Ovary (tissue), 9 donors: ENCODE data around the gene EFNA4. TPM values are rescaled to one million over a fixed set of nuclear protein-coding genes. Genes with fewer than 3 reads are reported as not detected.

Experiments used
- DNase-seq, 5 donors: peaks; one replicate each; pipeline ENCODE4 v3.0.0-alpha.2; 2019 to 2020
- H3K27ac ChIP-seq, 2 donors: fragments of 200-600 bp; one replicate each; pipeline versions ENCODE4 v1.5.1 to v1.8.0; 2019 to 2022
- H3K27me3 ChIP-seq: fragments of 200-600 bp; one replicate; pipeline ENCODE4 v1.8.0; 2022
- H3K36me3 ChIP-seq: fragments of 200-600 bp; sonication (generic); one replicate; pipeline ENCODE4 v1.5.1; 2019
- H3K4me1 ChIP-seq: one replicate; pipeline ENCODE4 v1.8.1; 2013; ENCODE audit warnings: mild to moderate bottlenecking, moderate library complexity; ENCODE audit not compliant: insufficient read depth
- H3K4me3 ChIP-seq: fragments of 200-600 bp; sonication (generic); one replicate; pipeline ENCODE4 v1.5.1; 2017
- H3K9me3 ChIP-seq, 2 donors: fragments of 200-600 bp in 1 of 2; sonication (generic) in 1 of 2; one replicate each; pipeline versions ENCODE4 v1.5.1 to v1.8.1; 2013 to 2019; ENCODE audit warnings: mild to moderate bottlenecking in 1 of 2, moderate library complexity in 1 of 2
- CTCF ChIP-seq, 3 donors: fragments of 450-650 bp in 2 of 3; fragments of 200-600 bp in 1 of 3; IDR thresholded peaks; one replicate each; pipeline versions ENCODE4 v1.5.1 to v1.8.0; 2016 to 2022; ENCODE audit warnings: antibody characterized with exemption in 3 of 3, mild to moderate bottlenecking in 1 of 3
- EP300 ChIP-seq: sonication (generic); formaldehyde crosslinking; IDR thresholded peaks from one replicate; pipeline ENCODE4 v1.6.1; 2017; ENCODE audit warnings: antibody characterized with exemption
- POLR2A ChIP-seq: fragments of 450-650 bp; IDR thresholded peaks from one replicate; pipeline ENCODE4 v1.6.1; 2017; ENCODE audit warnings: antibody characterized with exemption, mild to moderate bottlenecking, moderate library complexity
- WGBS, 3 donors: extraction: QIAGEN DNeasy Blood & Tissue Kit in 1 of 3; methylation state at CpG; one replicate each; pipeline versions ENCODE4 v1.1.5 to v1.1.7; 2013 to 2017; 5-methylcytosine and 5-hydroxymethylcytosine counted together
- intact Hi-C, 4 donors: fragments of 100-400 bp; cut with DNase I; formaldehyde crosslinking; loops; one replicate each; pipeline versions ENCODE4 v1.11.0 to v1.15.1; 2022 to 2023
- polyA plus RNA-seq, 2 donors: library from polyadenylated mRNA; stranded (reverse); fragments of 200-250 nt in 1 of 2; fragments of 350-450 nt in 1 of 2; fragmentation: Illumina TruSeq in 1 of 2; extraction: RNeasy Lipid Tissue Mini Kit (QIAGEN cat#74804) in 1 of 2; gene quantifications; one replicate each; pipeline ENCODE4 v1.2.3, GENCODE V29; 2013 to 2014
- total RNA-seq, 7 donors: library from RNA; depleted of rRNA in 2 of 7; stranded (reverse); fragments of >200 nt in 2 of 7; fragmentation: NEBNext Ultra II Directional in 3 of 7; extraction: Animal tissue kit (Norgen Biotek cat#: 25700) in 3 of 7; gene quantifications; one replicate each; pipeline versions ENCODE4 v1.1.0 to v1.2.4, GENCODE V29; 2016 to 2023
- donor health status: DM: no; HTN: no; CAD: no; lungs with moderate emphysema.
- donor health status: DM: no; HTN: no; CAD: no.
- donor health status: Bipolar disorder and iron deficiency.
- donor health status: DM: yes; HTN: yes; CAD: no.
- donor health status: DM: no; HTN: no; CAD: no.
- donor health status: DM: yes; HTN: yes; CAD: no.

EFNA4 gene
- total and polyA plus RNA-seq, 9 donors = 7.3 to 14.1 (median 10.6) TPM

DNA sequence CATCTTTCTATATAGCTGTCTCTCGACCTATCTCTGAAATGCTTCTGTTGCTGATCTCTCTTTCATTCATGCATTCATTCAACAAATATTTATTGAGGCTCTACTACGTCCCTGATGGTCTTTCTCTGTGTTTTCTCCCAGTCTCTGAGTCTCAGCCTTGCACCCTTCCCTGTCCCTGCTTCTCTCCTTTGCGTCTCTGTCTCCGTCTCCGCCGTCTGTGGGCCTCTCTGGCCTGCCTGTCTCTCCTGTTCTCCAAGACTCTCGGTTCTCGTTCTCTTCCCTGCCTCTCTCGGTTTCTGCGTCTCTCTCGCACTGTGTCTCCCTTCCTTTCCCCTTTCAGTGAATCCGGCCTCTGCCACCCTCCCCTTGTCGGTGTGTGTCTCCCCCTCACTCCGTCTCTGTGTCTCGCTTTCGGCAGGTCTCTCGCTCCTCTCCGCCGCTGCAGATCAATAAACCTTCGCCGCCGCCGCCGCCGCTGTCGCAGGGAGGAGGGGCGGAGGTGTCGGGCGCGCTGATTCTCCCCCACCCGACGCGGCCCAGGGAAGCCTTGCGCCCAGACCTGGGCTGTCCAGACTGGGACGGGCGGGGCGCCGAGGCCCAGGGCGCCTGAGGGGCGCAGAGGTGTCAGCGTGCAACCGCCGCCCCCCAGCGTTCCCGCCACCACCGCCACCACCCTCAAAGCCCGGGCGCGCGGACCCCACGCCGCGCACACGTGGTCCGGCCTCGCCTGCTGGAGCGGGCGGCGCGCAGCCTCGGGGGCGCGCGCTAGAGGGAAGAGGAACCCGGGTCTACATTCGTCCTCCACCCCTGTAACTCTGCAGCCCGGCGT is 18.1 kb downstream of the EFNA4 start:
- peaks cover 16% of the 10 kb centered on the region for H3K27me3 ChIP-seq

DNA sequence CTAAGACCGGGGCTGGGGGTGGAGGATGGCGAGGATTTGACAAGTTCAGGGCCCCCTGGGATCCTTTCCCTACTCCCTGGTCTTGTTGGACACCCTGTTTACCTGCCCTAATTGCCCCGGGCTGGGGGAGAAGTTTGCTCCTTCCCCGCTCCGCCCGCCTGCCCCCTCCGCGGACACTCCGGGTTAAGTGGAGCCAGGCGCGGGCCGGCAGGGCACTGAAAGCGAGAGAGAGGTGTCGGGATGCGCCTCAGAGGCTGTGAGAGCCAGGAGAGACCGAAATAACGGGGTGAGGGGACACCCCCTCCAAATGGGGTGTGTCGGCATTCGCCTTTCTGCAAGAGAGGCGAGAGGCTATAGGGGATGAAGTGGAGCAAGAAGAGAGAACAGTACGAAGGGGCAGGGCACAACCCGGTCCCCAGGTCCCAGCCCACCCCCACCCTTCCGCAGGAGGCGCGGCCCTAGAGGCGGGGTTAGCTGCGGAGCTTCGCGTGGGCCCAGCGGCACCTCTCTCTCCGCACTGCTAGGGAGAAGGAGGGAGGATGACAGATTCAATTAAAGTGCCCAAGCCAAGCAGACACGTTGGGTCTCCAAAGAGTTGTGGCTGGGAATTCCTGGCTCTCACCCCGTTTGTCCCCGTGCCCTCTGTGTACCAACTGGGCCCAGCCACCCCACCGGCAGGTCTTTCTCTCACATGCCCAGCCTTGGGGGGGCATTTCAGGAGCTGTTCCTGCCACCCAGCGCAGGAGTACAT is 18.9 kb downstream of the EFNA4 start:
- Histone ChIP-seq H3K27ac (no peak overlapping the region), H3K27me3 (peaks cover 16% of the 10 kb centered on the region), H3K9me3 (no peaks in the 10 kb centered on the region), H3K4me3 (no peak overlapping the region), H3K36me3 (no peaks in the 10 kb centered on the region), H3K4me1 (peaks cover 19% of the 10 kb centered on the region)
- peak in 1 of 5 donors; percentile 36 for DNase-seq
- intact Hi-C loops = loop anchor here in 3 of 4 donors (2.0 to 10.0 kb wide), 3 partner anchors 22 to 528 kb away; partner anchors contain the start of gene UBE2Q1 (in 1 of the 3)
- TF ChIP-seq CTCF (IDR thresholded peaks at IDR 0.05) (no peak), POLR2A (no peak), EP300 (no peak)
- 4 to 6% (median 4%) methylated on average over 36 of the region's 36 CpGs for WGBS, 3 donors

More for the DNA sequence above, 18.1 kb downstream of the EFNA4 start:
- Histone ChIP-seq H3K9me3 (no peaks in the 10 kb centered on the region), H3K4me1 (peaks cover 19% of the 10 kb centered on the region), H3K4me3 (no peak overlapping the region), H3K36me3 (no peaks in the 10 kb centered on the region), H3K27ac (no peak overlapping the region)
- 1 to 6% (median 3%) methylated on average over 36 to 68 of the region's 68 CpGs for WGBS, 3 donors
- TF ChIP-seq POLR2A (no peak), CTCF (IDR thresholded peaks at IDR 0.05) (no peak), EP300 (no peak)
- intact Hi-C loops = loop anchor here in 3 of 4 donors (2.0 to 10.0 kb wide), 3 partner anchors 21 to 527 kb away; partner anchors contain the start of gene UBE2Q1 (in 1 of the 3)
- DNase-seq = peak in 1 of 5 donors; percentile 33

DNA sequence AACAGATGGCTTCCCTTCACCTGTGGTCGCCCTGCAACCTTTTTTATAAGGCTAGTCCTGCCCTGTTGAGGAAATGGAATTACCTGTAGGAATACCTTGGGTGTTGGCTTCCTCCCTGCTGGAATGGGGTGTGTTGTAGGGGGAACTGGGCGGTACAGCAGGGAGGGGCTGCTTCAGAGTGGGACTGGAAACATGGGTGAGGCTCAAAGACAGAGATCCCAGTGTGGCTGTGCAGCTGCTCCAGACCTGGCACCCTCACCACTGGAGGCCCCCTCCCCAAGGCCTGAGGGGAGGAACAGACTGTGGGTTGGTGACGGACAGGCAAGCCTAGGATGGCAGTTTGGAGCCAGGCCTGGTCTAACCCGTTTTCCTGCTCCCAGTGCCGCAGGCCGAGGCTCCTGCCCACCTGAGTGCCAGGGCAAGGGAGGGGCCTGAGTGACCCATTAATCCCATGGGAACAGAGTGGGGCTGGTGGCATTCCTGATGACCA is 19.6 kb downstream of the EFNA4 start:
- WGBS, 3 donors = 66 to 71% (median 67%) methylated on average over 6 of the region's 6 CpGs
- intact Hi-C loops = loop anchor here in 3 of 4 donors (2.0 to 10.0 kb wide), 3 partner anchors 22 to 528 kb away; partner anchors contain the start of gene UBE2Q1 (in 1 of the 3)
- Histone ChIP-seq H3K36me3 (no peaks in the 10 kb centered on the region), H3K27ac (no peak overlapping the region), H3K4me1 (peaks cover 19% of the 10 kb centered on the region), H3K9me3 (no peaks in the 10 kb centered on the region), H3K4me3 (no peak overlapping the region), H3K27me3 (peaks cover 16% of the 10 kb centered on the region)
- TF ChIP-seq EP300 (no peak), CTCF (IDR thresholded peaks at IDR 0.05) (no peak)
- DNase-seq = peak in 2 of 5 donors; percentile 37 to 43
